ENCODE data around the gene ATOH8.

The ATOH8 gene

GRCh38 chr2:85770786-85771409 lies 17.1 kb downstream of the ATOH8 start:
- Mint-ChIP-seq H3K4me3 (no peak overlapping the region), H3K36me3 (ENCODE audit: low read depth) (no peaks in the 10 kb centered on the region), H3K9me3 (no peaks in the 10 kb centered on the region), H3K27me3 (peaks cover 55% of the 10 kb centered on the region), H3K4me1 (ENCODE audit: low read depth) (peaks cover 30% of the 10 kb centered on the region), H3K27ac (no peak overlapping the region)
- intact Hi-C loops (cut with micrococcal nuclease): no loop called here

GRCh38 chr2:85771486-85771885 lies 17.7 kb downstream of the ATOH8 start:
- Mint-ChIP-seq H3K4me3 (no peak overlapping the region), H3K9me3 (no peaks in the 10 kb centered on the region), H3K27me3 (peaks cover 51% of the 10 kb centered on the region), H3K4me1 (ENCODE audit: low read depth) (peaks cover 24% of the 10 kb centered on the region), H3K36me3 (ENCODE audit: low read depth) (no peaks in the 10 kb centered on the region), H3K27ac (no peak overlapping the region)
- intact Hi-C loops (cut with micrococcal nuclease): no loop called here

GRCh38 chr2:85772019-85772745 lies 18.4 kb downstream of the ATOH8 start:
- Mint-ChIP-seq H3K27me3 (peaks cover 45% of the 10 kb centered on the region), H3K4me3 (no peak overlapping the region), H3K36me3 (ENCODE audit: low read depth) (no peaks in the 10 kb centered on the region), H3K27ac (peak overlapping the region; percentile 13), H3K9me3 (no peaks in the 10 kb centered on the region), H3K4me1 (ENCODE audit: low read depth) (peaks cover 17% of the 10 kb centered on the region)
- intact Hi-C loops (cut with micrococcal nuclease): no loop called here

GRCh38 chr2:85772841-85773491 lies 19.2 kb downstream of the ATOH8 start:
- intact Hi-C loops (cut with micrococcal nuclease): no loop called here
- H3K4me1 Mint-ChIP-seq (ENCODE audit: low read depth): peaks cover 16% of the 10 kb centered on the region
- H3K27me3 Mint-ChIP-seq: peaks cover 45% of the 10 kb centered on the region
- peak overlapping the region; percentile 13 for H3K27ac Mint-ChIP-seq
- no peaks in the 10 kb centered on the region for H3K9me3 Mint-ChIP-seq
- H3K36me3 Mint-ChIP-seq (ENCODE audit: low read depth): no peaks in the 10 kb centered on the region
- H3K4me3 Mint-ChIP-seq: peak overlapping the region; percentile 17

- Mint-ChIP-seq H3K4me3 (no peak overlapping the region), H3K9me3 (no peaks in the 10 kb centered on the region), H3K36me3 (ENCODE audit: low read depth) (no peaks in the 10 kb centered on the region), H3K4me1 (ENCODE audit: low read depth) (peaks cover 16% of the 10 kb centered on the region), H3K27ac (no peak overlapping the region), H3K27me3 (peaks cover 43% of the 10 kb centered on the region)
- intact Hi-C loops (cut with micrococcal nuclease): no loop called here
These were observed 19.9 kb downstream of the ATOH8 start for GRCh38 chr2:85773692-85774091.

- no peaks in the 10 kb centered on the region for H3K9me3 Mint-ChIP-seq
- intact Hi-C loops (cut with micrococcal nuclease): no loop called here
- H3K36me3 Mint-ChIP-seq (ENCODE audit: low read depth): no peaks in the 10 kb centered on the region
- peaks cover 22% of the 10 kb centered on the region for H3K4me1 Mint-ChIP-seq (ENCODE audit: low read depth)
- no peak overlapping the region for H3K4me3 Mint-ChIP-seq
- H3K27ac Mint-ChIP-seq: no peak overlapping the region
- peaks cover 43% of the 10 kb centered on the region for H3K27me3 Mint-ChIP-seq
These were observed 20.6 kb downstream of the ATOH8 start for GRCh38 chr2:85774126-85774978.

- H3K27me3 Mint-ChIP-seq: peaks cover 33% of the 10 kb centered on the region
- no peak overlapping the region for H3K4me3 Mint-ChIP-seq
- no peaks in the 10 kb centered on the region for H3K9me3 Mint-ChIP-seq
- H3K4me1 Mint-ChIP-seq (ENCODE audit: low read depth): peaks cover 22% of the 10 kb centered on the region
- intact Hi-C loops (cut with micrococcal nuclease): no loop called here
- H3K36me3 Mint-ChIP-seq (ENCODE audit: low read depth): no peaks in the 10 kb centered on the region
- no peak overlapping the region for H3K27ac Mint-ChIP-seq
These were observed 21.9 kb downstream of the ATOH8 start for GRCh38 chr2:85775406-85776381.

- Mint-ChIP-seq H3K36me3 (ENCODE audit: low read depth) (no peaks in the 10 kb centered on the region), H3K27ac (no peak overlapping the region), H3K4me3 (no peak overlapping the region), H3K4me1 (ENCODE audit: low read depth) (peaks cover 18% of the 10 kb centered on the region), H3K27me3 (peaks cover 24% of the 10 kb centered on the region), H3K9me3 (no peaks in the 10 kb centered on the region)
- intact Hi-C loops (cut with micrococcal nuclease): no loop called here
These were observed 22.9 kb downstream of the ATOH8 start for GRCh38 chr2:85776672-85777071.

GRCh38 chr2:85777441-85777861 lies 23.7 kb downstream of the ATOH8 start:
- no peaks in the 10 kb centered on the region for H3K36me3 Mint-ChIP-seq (ENCODE audit: low read depth)
- intact Hi-C loops (cut with micrococcal nuclease): no loop called here
- H3K4me3 Mint-ChIP-seq: no peak overlapping the region
- H3K27ac Mint-ChIP-seq: no peak overlapping the region
- H3K9me3 Mint-ChIP-seq: no peaks in the 10 kb centered on the region
- peaks cover 11% of the 10 kb centered on the region for H3K4me1 Mint-ChIP-seq (ENCODE audit: low read depth)
- peaks cover 18% of the 10 kb centered on the region for H3K27me3 Mint-ChIP-seq

- Mint-ChIP-seq H3K4me3 (no peak overlapping the region), H3K27me3 (peaks cover 5% of the 10 kb centered on the region), H3K4me1 (ENCODE audit: low read depth) (peaks cover 6% of the 10 kb centered on the region), H3K27ac (no peak overlapping the region), H3K9me3 (no peaks in the 10 kb centered on the region), H3K36me3 (ENCODE audit: low read depth) (no peaks in the 10 kb centered on the region)
- intact Hi-C loops (cut with micrococcal nuclease): no loop called here
These were observed 25.0 kb downstream of the ATOH8 start for GRCh38 chr2:85778646-85779379.

- Mint-ChIP-seq H3K9me3 (no peaks in the 10 kb centered on the region), H3K36me3 (ENCODE audit: low read depth) (no peaks in the 10 kb centered on the region), H3K4me3 (no peak overlapping the region), H3K4me1 (ENCODE audit: low read depth) (peaks cover 9% of the 10 kb centered on the region), H3K27ac (no peak overlapping the region), H3K27me3 (peaks cover 7% of the 10 kb centered on the region)
- intact Hi-C loops (cut with micrococcal nuclease): no loop called here
These were observed 26.0 kb downstream of the ATOH8 start for GRCh38 chr2:85779641-85780315.

- Mint-ChIP-seq H3K9me3 (no peaks in the 10 kb centered on the region), H3K27ac (no peak overlapping the region), H3K36me3 (ENCODE audit: low read depth) (no peaks in the 10 kb centered on the region), H3K4me3 (no peak overlapping the region), H3K27me3 (peaks cover 14% of the 10 kb centered on the region), H3K4me1 (ENCODE audit: low read depth) (peaks cover 16% of the 10 kb centered on the region)
- intact Hi-C loops (cut with micrococcal nuclease): no loop called here
These were observed 26.7 kb downstream of the ATOH8 start for GRCh38 chr2:85780316-85781012.
